Neuronal stem cell (in vitro differentiated cells): ENCODE measurements around the gene CDH13.

Experiments used
- DNase-seq: peaks from one replicate; pipeline ENCODE4 v3.0.0-alpha.2; 2013; ENCODE audit warnings: low spot score
- H2AFZ ChIP-seq: one replicate; pipeline ENCODE4 v1.6.1; 2013; ENCODE audit warnings: mild to moderate bottlenecking, low read length, inconsistent platforms
- H2AK5ac ChIP-seq: 2 replicates; pipeline ENCODE4 v1.6.1; 2013; ENCODE audit warnings: low read depth, mild to moderate bottlenecking, inconsistent platforms, low read length, moderate library complexity, mixed read lengths
- H2BK120ac ChIP-seq: 2 replicates; pipeline ENCODE4 v1.6.1; 2013; ENCODE audit warnings: low read depth, mild to moderate bottlenecking, inconsistent platforms, low read length, moderate library complexity, mixed read lengths
- H2BK12ac ChIP-seq: one replicate; pipeline ENCODE4 v1.6.1; 2013; ENCODE audit warnings: low read length, inconsistent platforms
- H2BK15ac ChIP-seq: 2 replicates; pipeline ENCODE4 v1.6.1; 2013; ENCODE audit warnings: mild to moderate bottlenecking, low read length, inconsistent platforms, mixed read lengths
- H2BK5ac ChIP-seq: one replicate; pipeline ENCODE4 v1.6.1; 2013; ENCODE audit warnings: inconsistent platforms, mild to moderate bottlenecking, low read length, moderate library complexity
- H3K14ac ChIP-seq: one replicate; pipeline ENCODE4 v1.6.1; 2013; ENCODE audit warnings: low read length, inconsistent platforms
- H3K18ac ChIP-seq: 2 replicates; pipeline ENCODE4 v1.6.1; 2013; ENCODE audit warnings: low read length, inconsistent platforms
- H3K23ac ChIP-seq: 2 replicates; pipeline ENCODE4 v1.6.1; 2013; ENCODE audit warnings: low read depth, mild to moderate bottlenecking, mixed read lengths, low read length, inconsistent platforms; ENCODE audit not compliant: poor library complexity
- H3K27ac ChIP-seq: replicated peaks from 3 replicates; pipeline ENCODE4 v1.5.1; 2013; ENCODE audit warnings: low read length, inconsistent platforms
- H3K27me3 ChIP-seq, 3 experiments: 2 replicates each; pipeline ENCODE4 v1.6.1; 2013; ENCODE audit warnings: low read length in 3 of 3, mild to moderate bottlenecking in 2 of 3, inconsistent platforms in 1 of 3, low read depth in 1 of 3, mixed read lengths in 1 of 3, moderate library complexity in 1 of 3; ENCODE audit not compliant: control insufficient read depth in 3 of 3, insufficient read depth in 3 of 3
- H3K36me3 ChIP-seq, 2 donors: replicated peaks in 1 of 2; 2 replicates each; pipeline ENCODE4 v1.6.1; 2013; ENCODE audit warnings: low read length in 2 of 2; ENCODE audit not compliant: control insufficient read depth in 2 of 2, insufficient read depth in 2 of 2
- H3K4ac ChIP-seq: 2 replicates; pipeline ENCODE4 v1.6.1; 2013; ENCODE audit warnings: inconsistent platforms, mild to moderate bottlenecking, low read length, moderate library complexity
- H3K4me1 ChIP-seq, 2 donors: 1 replicate in 1 of 2; 2 replicates in 1 of 2; pipeline ENCODE4 v1.6.1; 2013; ENCODE audit warnings: low read length in 2 of 2, low read depth in 1 of 2; ENCODE audit not compliant: control insufficient read depth in 2 of 2, insufficient read depth in 1 of 2
- H3K4me2 ChIP-seq: one replicate; pipeline ENCODE4 v1.6.1; 2013; ENCODE audit warnings: mild to moderate bottlenecking, low read length, inconsistent platforms; ENCODE audit not compliant: insufficient read depth, poor library complexity, severe bottlenecking
- H3K4me3 ChIP-seq, 2 donors: 2 replicates each; pipeline ENCODE4 v1.5.1; 2013; ENCODE audit warnings: low read length in 2 of 2, mild to moderate bottlenecking in 2 of 2, inconsistent platforms in 1 of 2, moderate library complexity in 1 of 2
- H3K79me1 ChIP-seq: one replicate; pipeline ENCODE4 v1.6.1; 2013; ENCODE audit warnings: low read depth, mild to moderate bottlenecking, inconsistent platforms, low read length, moderate library complexity
- H3K9ac ChIP-seq: one replicate; pipeline ENCODE4 v1.6.1; 2013; ENCODE audit warnings: mild to moderate bottlenecking, low read depth, low read length, inconsistent platforms; ENCODE audit not compliant: poor library complexity
- H3K9me3 ChIP-seq, 2 donors: replicated peaks in 1 of 2; 2 replicates each; pipeline versions ENCODE3 to v1.6.1; 2013; ENCODE audit warnings: low read length in 2 of 2, mild to moderate bottlenecking in 2 of 2, inconsistent platforms in 1 of 2, low read depth in 1 of 2, mixed read lengths in 1 of 2, moderate library complexity in 1 of 2; ENCODE audit not compliant: control insufficient read depth in 2 of 2, insufficient read depth in 1 of 2
- H4K8ac ChIP-seq: one replicate; pipeline ENCODE4 v1.6.1; 2013; ENCODE audit warnings: low read depth, mild to moderate bottlenecking, inconsistent platforms, low read length, moderate library complexity
- H4K91ac ChIP-seq: one replicate; pipeline ENCODE4 v1.6.1; 2013; ENCODE audit warnings: low read length, low read depth, mild to moderate bottlenecking, inconsistent platforms; ENCODE audit not compliant: poor library complexity
- WGBS, 2 donors: extraction: QIAGEN DNeasy Blood & Tissue Kit; methylation state at CpG; one replicate each; pipeline ENCODE4 v1.1.7; 2013; ENCODE audit warnings: missing lambda C conversion rate in 2 of 2, mixed read lengths in 1 of 2; ENCODE audit not compliant: insufficient read length in 2 of 2, insufficient replicate concordance in 1 of 2; ENCODE audit errors: extremely low coverage in 2 of 2; 5-methylcytosine and 5-hydroxymethylcytosine counted together

CDH13 gene

DNA sequence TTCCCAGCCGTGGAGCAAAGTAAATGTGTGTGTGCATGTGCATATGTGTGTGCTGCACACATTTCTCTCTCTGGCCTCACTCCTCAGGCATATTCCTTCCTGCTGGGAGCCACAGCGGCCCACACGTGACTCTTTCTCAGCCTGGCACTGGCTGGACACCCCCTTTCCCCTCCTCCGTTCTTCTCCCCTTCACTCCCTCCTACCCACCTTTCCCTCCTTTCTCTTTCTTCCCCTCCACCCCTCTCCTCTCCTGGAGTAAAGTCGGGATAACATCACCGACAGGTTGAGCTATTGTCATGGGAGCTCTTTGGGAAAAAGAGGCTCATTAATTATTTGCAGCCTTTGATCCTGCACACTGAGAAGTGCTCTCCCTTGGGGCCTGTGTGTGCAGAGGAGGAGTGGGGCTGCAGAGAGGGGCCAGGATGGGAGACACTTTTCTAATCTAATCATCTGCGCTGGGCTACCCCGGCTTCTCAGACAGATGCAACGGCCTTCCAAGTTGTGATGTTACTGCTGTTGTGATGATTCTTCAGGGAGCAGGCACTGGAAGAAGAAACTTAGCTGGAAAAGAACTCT lies 1054.7 kb downstream of the CDH13 start:
- Histone ChIP-seq H3K4ac (no peak overlapping the region), H4K91ac (no peak overlapping the region), H3K4me1 (peaks cover 8 to 14% of the 10 kb centered on the region in 2 donors), H3K23ac (no peak overlapping the region), H3K27ac (no peak overlapping the region), H3K27me3 (peaks cover 0 to 7% (median 0%) of the 10 kb centered on the region in 3 experiments), H3K4me3 (no peak overlapping the region), H3K79me1 (no peaks in the 10 kb centered on the region), H2BK120ac (no peak overlapping the region), H2BK5ac (no peak overlapping the region), H3K4me2 (no peak overlapping the region), H3K9ac (no peak overlapping the region), H3K9me3 (no peaks in the 10 kb centered on the region), H3K18ac (peak overlapping the region; percentile 6), H3K36me3 (no peaks in the 10 kb centered on the region), H2BK15ac (no peak overlapping the region), H4K8ac (no peak overlapping the region), H2AFZ (peak overlapping the region; percentile 67), H2AK5ac (no peak overlapping the region), H2BK12ac (no peak overlapping the region), H3K14ac (no peak overlapping the region)
- no CpG with 5 or more reads among the region's 9 CpGs for WGBS, 2 donors
- DNase-seq, result no peak

DNA sequence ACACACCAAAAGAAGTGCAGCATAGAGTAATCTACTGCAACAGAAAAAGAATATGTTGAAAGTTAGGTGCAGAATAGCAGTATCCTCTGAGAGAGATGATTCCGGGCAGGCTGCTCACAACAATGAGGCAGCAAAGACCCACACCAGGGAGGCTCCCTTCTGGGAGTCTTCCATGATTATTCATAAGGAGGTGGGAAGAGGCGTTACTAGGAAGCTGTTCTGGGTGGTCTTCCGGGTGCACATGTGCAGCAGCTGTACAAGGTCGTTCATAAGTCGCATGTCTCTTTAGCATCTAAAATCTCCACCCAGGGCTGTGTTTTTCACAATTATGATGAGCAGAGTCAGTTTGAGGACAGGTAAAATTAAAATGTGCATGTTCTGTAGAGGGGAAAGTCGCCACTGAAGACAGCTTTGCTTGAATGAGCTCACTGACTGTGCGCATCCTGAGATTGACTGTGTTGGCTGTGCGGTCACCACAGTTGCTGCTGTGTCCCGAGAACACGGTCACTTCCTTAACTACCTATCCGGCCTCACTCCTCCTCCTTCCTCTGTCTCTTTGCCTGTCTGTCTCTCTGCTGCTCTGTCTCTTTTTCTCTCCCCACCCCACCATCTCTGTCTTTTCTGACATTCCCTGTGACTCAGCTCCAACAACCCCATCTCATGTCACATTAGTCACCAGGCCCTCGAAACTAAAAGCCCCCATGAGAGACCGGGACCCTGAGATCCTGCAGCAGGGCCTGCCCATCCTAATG lies 1055.5 kb downstream of the CDH13 start:
- Histone ChIP-seq H3K18ac (no peak overlapping the region), H2BK15ac (no peak overlapping the region), H4K91ac (peak overlapping the region; percentile 13), H3K79me1 (no peaks in the 10 kb centered on the region), H2BK5ac (no peak overlapping the region), H2BK120ac (no peak overlapping the region), H3K4me2 (no peak overlapping the region), H3K9ac (no peak overlapping the region), H3K27ac (no peak overlapping the region), H3K4me3 (no peak overlapping the region), H3K4me1 (peaks cover 8 to 14% of the 10 kb centered on the region in 2 donors), H2AFZ (peak overlapping the region; percentile 67), H4K8ac (no peak overlapping the region), H3K36me3 (no peaks in the 10 kb centered on the region), H3K23ac (no peak overlapping the region), H2AK5ac (no peak overlapping the region), H3K9me3 (no peaks in the 10 kb centered on the region), H3K4ac (no peak overlapping the region), H3K27me3 (peaks cover 0 to 10% (median 0%) of the 10 kb centered on the region in 3 experiments), H2BK12ac (no peak overlapping the region), H3K14ac (no peak overlapping the region)
- no CpG with 5 or more reads among the region's 13 CpGs for WGBS, 2 donors
- no peak for DNase-seq

DNA sequence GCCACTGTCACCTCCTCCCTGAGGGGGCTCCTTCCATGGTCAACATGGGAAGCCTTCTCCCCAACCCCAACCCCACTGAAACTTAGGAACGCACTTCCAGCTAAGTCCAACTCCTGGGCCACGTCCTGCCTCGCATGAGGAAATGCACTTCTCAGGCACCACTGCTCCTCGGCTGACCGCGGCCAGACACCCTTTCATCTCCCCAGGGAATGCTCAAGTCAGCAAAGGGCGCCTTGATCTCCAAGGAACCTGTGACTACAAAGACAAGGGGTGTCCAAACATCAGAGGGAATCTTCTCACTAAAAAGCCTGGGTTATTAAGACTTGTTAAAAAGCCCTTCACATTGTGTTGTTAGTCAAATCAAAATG lies 1056.1 kb downstream of the CDH13 start:
- Histone ChIP-seq H3K4me3 (no peak overlapping the region), H2BK15ac (no peak overlapping the region), H2BK120ac (no peak overlapping the region), H3K27me3 (peaks cover 0 to 10% (median 0%) of the 10 kb centered on the region in 3 experiments), H4K8ac (no peak overlapping the region), H3K18ac (peak overlapping the region; percentile 83), H2AFZ (peak overlapping the region; percentile 67), H3K4me1 (peaks cover 8 to 14% of the 10 kb centered on the region in 2 donors), H2BK5ac (no peak overlapping the region), H3K9me3 (no peaks in the 10 kb centered on the region), H2AK5ac (no peak overlapping the region), H4K91ac (peak overlapping the region; percentile 13), H3K36me3 (no peaks in the 10 kb centered on the region), H2BK12ac (no peak overlapping the region), H3K9ac (no peak overlapping the region), H3K14ac (no peak overlapping the region), H3K4ac (no peak overlapping the region), H3K27ac (no peak overlapping the region), H3K23ac (no peak overlapping the region), H3K4me2 (no peak overlapping the region), H3K79me1 (no peaks in the 10 kb centered on the region)
- WGBS, 2 donors, result no CpG with 5 or more reads among the region's 7 CpGs
- no peak for DNase-seq

DNA sequence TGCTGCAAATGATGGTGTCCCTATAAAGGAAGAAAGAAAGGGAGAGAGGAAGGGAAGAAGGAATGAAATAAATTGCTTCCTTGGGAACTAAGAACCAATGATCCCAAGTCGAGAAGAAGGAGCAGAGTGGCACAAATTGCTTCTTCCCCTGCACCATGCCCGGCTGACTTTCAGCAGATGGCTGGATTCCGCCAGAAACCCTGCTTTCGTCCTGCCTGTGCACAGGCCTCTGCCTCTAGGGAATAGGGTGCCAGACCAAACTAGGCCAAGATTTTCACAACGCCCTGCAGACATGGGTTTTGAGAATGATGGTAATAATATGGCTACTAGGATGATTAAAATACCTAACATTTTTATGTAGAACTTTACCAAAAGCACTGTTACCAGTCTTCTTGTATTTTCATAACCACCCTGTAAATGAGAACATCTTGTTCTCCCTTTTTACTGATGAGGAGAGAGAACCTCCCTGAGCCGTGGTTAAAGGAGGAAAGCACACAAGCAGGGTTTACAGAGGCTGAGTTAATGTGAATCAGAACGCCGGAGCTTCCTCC lies 1058.9 kb downstream of the CDH13 start:
- Histone ChIP-seq H3K4me2 (no peak overlapping the region), H2BK15ac (no peak overlapping the region), H2BK12ac (no peak overlapping the region), H3K4me1 (peaks cover 12 to 14% of the 10 kb centered on the region in 2 donors), H2BK5ac (no peak overlapping the region), H3K14ac (no peak overlapping the region), H3K27ac (no peak overlapping the region), H3K23ac (no peak overlapping the region), H2AK5ac (no peak overlapping the region), H3K27me3 (peaks cover 0 to 9% (median 0%) of the 10 kb centered on the region in 3 experiments), H3K4ac (no peak overlapping the region), H3K9me3 (no peaks in the 10 kb centered on the region), H2AFZ (no peak overlapping the region), H3K79me1 (no peaks in the 10 kb centered on the region), H4K8ac (no peak overlapping the region), H3K4me3 (no peak overlapping the region), H4K91ac (no peak overlapping the region), H3K18ac (no peak overlapping the region), H3K36me3 (no peaks in the 10 kb centered on the region), H2BK120ac (no peak overlapping the region), H3K9ac (no peak overlapping the region)
- no CpG with 5 or more reads among the region's 8 CpGs for WGBS, 2 donors
- DNase-seq, result no peak
